ENCODE measurements around the gene SLC8B1. TPM values are rescaled to one million over a fixed set of nuclear protein-coding genes. Genes with fewer than 3 reads are reported as not detected.

Gene SLC8B1
- total RNA-seq, 1 donor from 2014 or later: 26.6 TPM

GRCh38 chr12:113271853-113272561 is 62.9 kb downstream of the SLC8B1 start:
- H3K4me3 ChIP-seq (ENCODE audit: low read depth, low read length): no peak overlapping the region
- peak; percentile 23 for DNase-seq (ENCODE audit: low read depth)
- no peak for TF ChIP-seq CTCF (conservative IDR thresholded peaks at IDR 0.05; ENCODE audit: low read depth, low read length)

- no peak for TF ChIP-seq CTCF (conservative IDR thresholded peaks at IDR 0.05; ENCODE audit: low read depth, low read length)
Observed at GRCh38 chr12:113271466-113271852, 63.5 kb downstream of the SLC8B1 start.

GRCh38 chr12:113270709-113271009 is 64.2 kb downstream of the SLC8B1 start:
- no peak overlapping the region for H3K4me3 ChIP-seq (ENCODE audit: low read depth, low read length)
- no peak for DNase-seq (ENCODE audit: low read depth)
- no peak for TF ChIP-seq CTCF (conservative IDR thresholded peaks at IDR 0.05; ENCODE audit: low read depth, low read length)

More at GRCh38 chr12:113271466-113271852, 63.5 kb downstream of the SLC8B1 start:
- no peak overlapping the region for H3K4me3 ChIP-seq (ENCODE audit: low read depth, low read length)
- DNase-seq (ENCODE audit: low read depth): no peak

- DNase-seq (ENCODE audit: low read depth): no peak
- TF ChIP-seq CTCF (conservative IDR thresholded peaks at IDR 0.05; ENCODE audit: low read depth, low read length): no peak
- no peak overlapping the region for H3K4me3 ChIP-seq (ENCODE audit: low read depth, low read length)
Observed at GRCh38 chr12:113269257-113269943, 65.5 kb downstream of the SLC8B1 start.

GRCh38 chr12:113268621-113269020 is 66.3 kb downstream of the SLC8B1 start:
- DNase-seq (ENCODE audit: low read depth): no peak
- TF ChIP-seq CTCF (conservative IDR thresholded peaks at IDR 0.05; ENCODE audit: low read depth, low read length): no peak
- H3K4me3 ChIP-seq (ENCODE audit: low read depth, low read length): no peak overlapping the region

GRCh38 chr12:113268136-113268535 is 66.8 kb downstream of the SLC8B1 start:
- no peak for DNase-seq (ENCODE audit: low read depth)
- no peak overlapping the region for H3K4me3 ChIP-seq (ENCODE audit: low read depth, low read length)
- no peak for TF ChIP-seq CTCF (conservative IDR thresholded peaks at IDR 0.05; ENCODE audit: low read depth, low read length)

GRCh38 chr12:113267621-113268020 is 67.3 kb downstream of the SLC8B1 start:
- H3K4me3 ChIP-seq (ENCODE audit: low read depth, low read length): no peak overlapping the region
- no peak for DNase-seq (ENCODE audit: low read depth)
- TF ChIP-seq CTCF (conservative IDR thresholded peaks at IDR 0.05; ENCODE audit: low read depth, low read length): no peak

All from epithelial cell of proximal tubule (primary cell).